Epithelial cell of esophagus (primary cell): Measurements from ENCODE around the gene MAPK9.
A peak's percentile ranks its signal among the peaks of the same experiment; 100 is the strongest.

Experiments used
- DNase-seq: peaks from one replicate; pipeline ENCODE4 v3.0.0; 2010; ENCODE audit warnings: low read depth
- H3K4me3 ChIP-seq: 2 replicates; pipeline ENCODE4 v1.5.1; 2011; ENCODE audit warnings: mild to moderate bottlenecking, low read length, control low read depth
- TF ChIP-seq, protein P1 (sequence below): IDR thresholded peaks from 2 replicates; pipeline ENCODE4 v1.5.1; 2011; ENCODE audit warnings: low read depth, mild to moderate bottlenecking, low read length, control low read depth, inconsistent platforms; ENCODE audit not compliant: insufficient read depth; ENCODE audit errors: missing control alignments

Gene MAPK9

GRCh38 chr5:180315762-180316212 lies 23.9 kb upstream of the MAPK9 start:
- DNase-seq = no peak
- TF ChIP-seq, protein P1, sequence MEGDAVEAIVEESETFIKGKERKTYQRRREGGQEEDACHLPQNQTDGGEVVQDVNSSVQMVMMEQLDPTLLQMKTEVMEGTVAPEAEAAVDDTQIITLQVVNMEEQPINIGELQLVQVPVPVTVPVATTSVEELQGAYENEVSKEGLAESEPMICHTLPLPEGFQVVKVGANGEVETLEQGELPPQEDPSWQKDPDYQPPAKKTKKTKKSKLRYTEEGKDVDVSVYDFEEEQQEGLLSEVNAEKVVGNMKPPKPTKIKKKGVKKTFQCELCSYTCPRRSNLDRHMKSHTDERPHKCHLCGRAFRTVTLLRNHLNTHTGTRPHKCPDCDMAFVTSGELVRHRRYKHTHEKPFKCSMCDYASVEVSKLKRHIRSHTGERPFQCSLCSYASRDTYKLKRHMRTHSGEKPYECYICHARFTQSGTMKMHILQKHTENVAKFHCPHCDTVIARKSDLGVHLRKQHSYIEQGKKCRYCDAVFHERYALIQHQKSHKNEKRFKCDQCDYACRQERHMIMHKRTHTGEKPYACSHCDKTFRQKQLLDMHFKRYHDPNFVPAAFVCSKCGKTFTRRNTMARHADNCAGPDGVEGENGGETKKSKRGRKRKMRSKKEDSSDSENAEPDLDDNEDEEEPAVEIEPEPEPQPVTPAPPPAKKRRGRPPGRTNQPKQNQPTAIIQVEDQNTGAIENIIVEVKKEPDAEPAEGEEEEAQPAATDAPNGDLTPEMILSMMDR = peak; percentile 40

GRCh38 chr5:180313677-180314505 lies 22.0 kb upstream of the MAPK9 start:
- TF ChIP-seq, protein P1 = no peak
- no peak for DNase-seq

More at GRCh38 chr5:180315762-180316212, 23.9 kb upstream of the MAPK9 start:
- no peak overlapping the region for H3K4me3 ChIP-seq

DNA sequence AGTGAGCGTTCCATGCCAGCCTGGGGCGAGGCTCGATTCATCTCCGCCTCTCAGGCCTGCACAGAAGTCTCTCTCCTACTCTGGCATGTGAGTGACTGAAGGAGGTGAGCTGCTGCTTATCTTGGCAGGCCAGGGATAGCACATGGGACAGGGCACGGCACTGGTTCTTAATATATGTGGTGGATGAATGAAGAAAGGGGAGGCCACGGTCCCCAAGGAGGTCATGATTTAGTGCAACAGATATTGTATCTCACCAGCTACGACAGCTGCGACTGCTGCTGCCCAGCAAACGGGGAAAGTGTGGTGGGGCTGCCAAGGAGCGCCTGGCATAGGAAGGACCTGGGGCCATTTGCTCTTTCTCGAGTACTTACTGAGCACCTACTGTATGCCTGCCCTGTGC lies 19.3 kb upstream of the MAPK9 start:
- DNase-seq = no peak
- H3K4me3 ChIP-seq = no peak overlapping the region
- TF ChIP-seq, protein P1 = no peak

More at GRCh38 chr5:180313677-180314505, 22.0 kb upstream of the MAPK9 start:
- no peak overlapping the region for H3K4me3 ChIP-seq

DNA sequence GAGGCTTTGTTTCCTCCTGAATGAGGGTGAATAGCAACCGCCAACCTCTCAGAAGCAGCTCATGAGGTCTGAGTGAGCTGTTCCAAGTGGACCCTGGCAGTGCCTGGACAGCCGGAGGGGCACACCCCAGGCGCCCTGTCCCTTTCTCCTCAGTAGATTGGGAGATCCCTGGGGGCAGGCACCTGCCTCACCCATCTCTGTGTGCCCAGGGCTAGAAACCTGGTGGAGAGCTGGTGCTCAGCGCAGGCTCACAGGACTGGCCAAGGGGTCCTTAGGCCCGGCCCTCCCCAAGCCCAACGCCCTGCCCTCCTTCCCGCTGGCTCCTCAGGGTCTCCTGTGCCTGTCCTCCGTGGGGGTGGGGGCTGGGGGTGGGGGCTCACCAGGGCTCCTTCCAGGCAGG lies 14.9 kb upstream of the MAPK9 start:
- DNase-seq = no peak
- no peak overlapping the region for H3K4me3 ChIP-seq
- TF ChIP-seq, protein P1 = no peak

DNA sequence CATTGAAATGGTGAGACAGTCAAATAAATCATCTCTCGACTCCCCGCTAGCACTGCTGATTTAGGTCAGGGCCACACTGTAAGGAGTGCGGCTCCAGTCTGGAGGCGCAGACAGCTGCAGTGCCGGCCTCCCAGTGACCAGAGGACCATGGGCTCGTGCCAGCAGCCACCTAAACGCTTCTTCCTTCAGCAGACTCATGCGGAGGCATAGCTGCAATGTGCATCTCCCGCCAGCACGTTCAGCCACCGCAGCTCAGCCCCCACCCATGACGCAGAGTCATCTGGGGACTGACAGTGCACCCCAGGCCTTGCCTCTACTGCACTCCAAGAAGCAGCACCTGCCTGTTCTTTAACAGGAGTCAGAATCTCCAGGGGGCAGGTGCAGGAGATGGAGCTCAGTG lies 13.6 kb upstream of the MAPK9 start:
- no peak overlapping the region for H3K4me3 ChIP-seq
- no peak for DNase-seq
- TF ChIP-seq, protein P1 = no peak

GRCh38 chr5:180304431-180305375 lies 12.8 kb upstream of the MAPK9 start:
- no peak for DNase-seq

More at GRCh38 chr5:180304431-180305375, 12.8 kb upstream of the MAPK9 start:
- H3K4me3 ChIP-seq = no peak overlapping the region
- TF ChIP-seq, protein P1 = no peak
